Gastrocnemius medialis (tissue), 4 donors: Measurements from ENCODE around the gene TXNDC11.

Experiments used
- CTCF ChIP-seq, 5 experiments: fragments of 450-650 bp in 3 of 5; fragments of 200-600 bp in 2 of 5; sonication (generic) in 2 of 5; IDR thresholded peaks in 4 of 5; conservative IDR thresholded peaks in 1 of 5; 1 replicate in 4 of 5; 2 replicates in 1 of 5; pipeline ENCODE4 v1.5.1; 2016 to 2019; ENCODE audit warnings: antibody characterized with exemption in 5 of 5, mild to moderate bottlenecking in 3 of 5, moderate library complexity in 3 of 5
- POLR2A ChIP-seq, 2 donors: fragments of 450-650 bp; IDR thresholded peaks; one replicate each; pipeline ENCODE4 v1.6.1; 2017; ENCODE audit warnings: antibody characterized with exemption in 2 of 2, mild to moderate bottlenecking in 2 of 2, moderate library complexity in 2 of 2

GRCh38 chr16:11683145-11683544, 59.5 kb downstream of the TXNDC11 start:
- TF ChIP-seq CTCF (IDR thresholded peaks at IDR 0.05 in 4 of 5, conservative IDR thresholded peaks at IDR 0.05 in 1 of 5) (no peak), POLR2A (IDR thresholded peaks at IDR 0.05) (no peak)
